CD4-positive, alpha-beta memory T cell (primary cell): ENCODE measurements around the gene RANGAP1. TPM values are rescaled to one million over a fixed set of nuclear protein-coding genes. Genes with fewer than 3 reads are reported as not detected.

Source experiments
- CTCF ChIA-PET: fragments of 350-600 bp; sonication (Branson Sonifier 250); formaldehyde crosslinking; loops from one replicate; lab custom pipeline; 2021; ENCODE audit warnings: inconsistent platforms; ENCODE audit not compliant: partially characterized antibody; lab: Charles Lee
- POLR2A ChIA-PET: fragments of 350-600 bp; sonication (Branson Sonifier 250); formaldehyde crosslinking; loops from one replicate; lab custom pipeline; 2021; ENCODE audit not compliant: partially characterized antibody; lab: Charles Lee
- DNase-seq, 5 donors: peaks; one replicate each; pipeline versions ENCODE4 v3.0.0 to v3.0.0-alpha.2; 2020 to 2022; ENCODE audit warnings: mixed read lengths in 1 of 5
- H3K27ac ChIP-seq: one replicate; pipeline ENCODE4 v1.7.0; 2013; ENCODE audit warnings: low read depth, low read length
- H3K27me3 ChIP-seq: 2 replicates; pipeline ENCODE4 v1.7.0; 2013; ENCODE audit warnings: mild to moderate bottlenecking, low read length, moderate library complexity; ENCODE audit not compliant: insufficient read depth
- H3K36me3 ChIP-seq: 2 replicates; pipeline ENCODE4 v1.7.0; 2013; ENCODE audit warnings: mild to moderate bottlenecking, low read length, moderate library complexity; ENCODE audit not compliant: insufficient read depth
- H3K4me1 ChIP-seq: 2 replicates; pipeline ENCODE4 v1.7.0; 2013; ENCODE audit warnings: mild to moderate bottlenecking, low read length, moderate library complexity; ENCODE audit not compliant: insufficient read depth
- H3K4me3 ChIP-seq, 2 donors: one replicate each; pipeline ENCODE4 v1.7.0; 2013; ENCODE audit warnings: low read length in 2 of 2, mild to moderate bottlenecking in 1 of 2
- H3K9me3 ChIP-seq, 2 donors: one replicate each; pipeline ENCODE4 v1.7.0; 2013; ENCODE audit warnings: low read length in 2 of 2, control low read depth in 1 of 2; ENCODE audit not compliant: control insufficient read depth in 1 of 2
- H3K27ac Mint-ChIP-seq, 7 donors: one replicate each; pipeline ENCODE4 v1.8.0; 2020 to 2021; ENCODE audit warnings: mixed read lengths in 7 of 7, mild to moderate bottlenecking in 6 of 7, inconsistent platforms in 3 of 7, moderate library complexity in 3 of 7
- H3K27me3 Mint-ChIP-seq, 2 donors: one replicate each; pipeline ENCODE4 v1.8.0; 2020 to 2021; ENCODE audit warnings: mixed read lengths in 2 of 2
- H3K36me3 Mint-ChIP-seq, 2 donors: one replicate each; pipeline ENCODE4 v1.8.0; 2020 to 2021; ENCODE audit warnings: mixed read lengths in 2 of 2, inconsistent platforms in 1 of 2, mild to moderate bottlenecking in 1 of 2
- H3K4me1 Mint-ChIP-seq, 4 donors: one replicate each; pipeline ENCODE4 v1.8.0; 2020 to 2021; ENCODE audit warnings: mixed read lengths in 4 of 4, mild to moderate bottlenecking in 1 of 4
- H3K4me3 Mint-ChIP-seq, 8 donors: one replicate each; pipeline ENCODE4 v1.8.0; 2020 to 2021; ENCODE audit warnings: mixed read lengths in 8 of 8, mild to moderate bottlenecking in 7 of 8, moderate library complexity in 6 of 8, inconsistent platforms in 3 of 8
- H3K9me3 Mint-ChIP-seq, 8 donors: one replicate each; pipeline ENCODE4 v1.8.0; 2020 to 2021; ENCODE audit warnings: mixed read lengths in 8 of 8, mild to moderate bottlenecking in 5 of 8, inconsistent platforms in 3 of 8, moderate library complexity in 1 of 8
- intact Hi-C: fragments of 100-400 bp; cut with micrococcal nuclease; formaldehyde crosslinking; loops from one replicate; pipeline ENCODE4 v1.15.1; 2023
- polyA plus RNA-seq, 2 donors: library from polyadenylated mRNA; unstranded; fragments of 300-500 nt; fragmentation: Illumina TruSeq; gene quantifications; one replicate each; pipeline ENCODE4 v1.2.3, GENCODE V29; 2021
- total RNA-seq, 2 experiments: library from RNA; stranded (reverse); gene quantifications; one replicate each; pipeline ENCODE4 v1.2.3, GENCODE V29; 2021

RANGAP1 gene, protein sequence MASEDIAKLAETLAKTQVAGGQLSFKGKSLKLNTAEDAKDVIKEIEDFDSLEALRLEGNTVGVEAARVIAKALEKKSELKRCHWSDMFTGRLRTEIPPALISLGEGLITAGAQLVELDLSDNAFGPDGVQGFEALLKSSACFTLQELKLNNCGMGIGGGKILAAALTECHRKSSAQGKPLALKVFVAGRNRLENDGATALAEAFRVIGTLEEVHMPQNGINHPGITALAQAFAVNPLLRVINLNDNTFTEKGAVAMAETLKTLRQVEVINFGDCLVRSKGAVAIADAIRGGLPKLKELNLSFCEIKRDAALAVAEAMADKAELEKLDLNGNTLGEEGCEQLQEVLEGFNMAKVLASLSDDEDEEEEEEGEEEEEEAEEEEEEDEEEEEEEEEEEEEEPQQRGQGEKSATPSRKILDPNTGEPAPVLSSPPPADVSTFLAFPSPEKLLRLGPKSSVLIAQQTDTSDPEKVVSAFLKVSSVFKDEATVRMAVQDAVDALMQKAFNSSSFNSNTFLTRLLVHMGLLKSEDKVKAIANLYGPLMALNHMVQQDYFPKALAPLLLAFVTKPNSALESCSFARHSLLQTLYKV
- total RNA-seq (10 to 100 TPM; 69.1 to 74.7 TPM), polyA plus RNA-seq (10 to 100 TPM; 12.7 to 32.3 TPM)

DNA sequence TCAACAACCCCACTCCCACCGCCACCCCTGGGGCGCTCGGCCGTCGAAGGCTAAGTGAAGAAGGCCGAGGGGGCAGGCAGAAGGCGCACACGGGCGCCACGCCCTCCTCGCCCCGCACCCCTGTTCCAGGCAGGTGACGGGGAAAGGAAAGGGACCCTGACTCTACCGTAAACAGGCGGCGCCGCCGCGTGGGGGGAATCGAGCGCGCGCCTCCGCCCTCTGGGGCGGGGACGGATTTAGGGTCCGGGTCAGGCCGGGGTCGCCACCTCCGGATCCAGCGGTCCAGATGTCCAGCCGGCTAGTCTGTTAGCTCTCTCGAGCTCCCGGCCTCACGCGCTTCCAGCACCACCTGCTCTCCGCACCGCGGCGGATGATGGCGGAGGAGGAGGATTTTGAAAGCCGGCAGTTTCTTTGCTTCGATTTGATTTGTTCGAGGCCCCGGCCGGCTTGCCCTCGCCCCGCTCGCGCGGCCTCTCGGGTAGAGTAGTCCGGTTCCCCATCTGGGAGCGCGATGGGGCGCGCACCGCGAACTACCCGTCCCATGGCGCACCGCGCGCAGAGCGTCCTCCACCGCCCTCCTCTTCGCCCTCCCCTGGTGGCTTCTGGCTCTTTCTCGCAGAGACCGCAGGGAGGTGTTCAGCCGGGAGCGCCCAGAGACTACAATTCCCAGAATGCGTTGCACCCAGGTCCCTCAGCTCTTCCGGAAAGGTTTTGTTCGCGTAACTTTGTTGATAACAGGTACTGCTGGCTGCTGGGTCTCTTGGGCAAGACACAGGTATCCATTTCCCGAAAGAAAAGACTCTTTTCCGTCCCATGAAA, at the start of gene RANGAP1:
Gene RANGAP1 (minus strand): TSS at position 368 of the 819 bp plus-strand sequence. CDS start 5,143 bp downstream, outside the sequence.
- H3K27me3 ChIP-seq = no peaks in the 10 kb centered on the region
- peak within 1 kb of the TSS; percentile 99 for H3K27ac ChIP-seq
- peak within 1 kb of the TSS; percentile 92 to 98 (median 96) for H3K4me3 Mint-ChIP-seq
- ChIA-PET CTCF (interaction anchor here (1.3 to 2.1 kb wide), 5 partner anchors 16 to 363 kb away, joined by 4 to 11 read pairs (median 5); partner anchors contain the start of genes TEF and ZC3H7B), POLR2A (interaction anchor here (0.6 to 5.2 kb wide), 30 partner anchors 10 to 1967 kb away, joined by 3 to 111 read pairs (median 6); partner anchors contain the start of genes ACO2, DESI1, EP300 and PHF5A)
- H3K4me3 ChIP-seq = peak within 1 kb of the TSS; percentile 82 to 94
- H3K36me3 ChIP-seq = peaks cover 24% of the 10 kb centered on the region
- intact Hi-C loops = loop anchor here (1.0 to 5.0 kb wide), 11 partner anchors 15 to 429 kb away; partner anchors contain the start of genes ACO2, DESI1, L3MBTL2 and PHF5A
- peaks cover 23% of the 10 kb centered on the region for H3K4me1 ChIP-seq
- H3K27ac Mint-ChIP-seq = peak within 1 kb of the TSS; percentile 96 to 99 (median 99)
- H3K27me3 Mint-ChIP-seq = no peaks in the 10 kb centered on the region
- DNase-seq = peak; percentile 98 to 99 (median 99)
- H3K4me1 Mint-ChIP-seq = peaks cover 16 to 50% (median 36%) of the 10 kb centered on the region in 4 donors
- no peaks in the 10 kb centered on the region for H3K9me3 Mint-ChIP-seq
- no peaks in the 10 kb centered on the region for H3K9me3 ChIP-seq
- H3K36me3 Mint-ChIP-seq = peaks cover 10 to 25% of the 10 kb centered on the region in 2 donors

DNA sequence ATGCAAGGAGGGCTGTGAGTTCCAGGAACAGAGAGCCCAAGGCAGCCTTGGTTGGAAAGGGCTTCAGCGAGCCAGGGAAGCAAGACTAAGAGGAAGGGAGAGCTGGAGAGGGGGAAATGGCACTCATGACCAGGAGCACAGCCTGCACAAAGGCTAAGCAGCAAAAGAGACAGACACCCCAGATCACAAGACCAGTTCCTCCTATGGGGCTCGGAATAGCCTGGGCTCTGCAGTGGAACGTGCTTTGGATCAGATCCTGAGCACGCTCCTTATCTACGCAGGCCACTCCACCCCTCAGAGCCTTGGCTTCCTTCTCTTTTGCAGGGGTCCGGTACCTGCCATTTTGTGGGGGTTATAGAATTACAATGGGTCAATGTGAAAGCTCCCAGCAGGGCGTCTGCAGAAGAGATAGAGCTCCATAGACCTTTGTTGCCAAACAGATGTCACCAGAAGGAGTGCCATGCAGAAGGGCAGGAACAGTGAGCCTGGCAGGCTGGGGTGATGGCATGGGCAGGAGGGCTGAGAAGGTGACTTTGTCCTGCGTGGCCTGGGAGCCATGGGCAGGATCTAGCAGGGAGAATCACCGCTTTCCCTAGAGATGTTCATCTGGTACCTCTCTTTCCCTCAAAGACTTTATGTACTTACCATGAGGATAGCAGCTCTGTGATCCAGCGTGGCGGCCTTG, 49.1 kb upstream of the RANGAP1 start:
- H3K27me3 ChIP-seq = no peaks in the 10 kb centered on the region
- H3K4me1 Mint-ChIP-seq = peaks cover 2 to 7% (median 6%) of the 10 kb centered on the region in 4 donors
- DNase-seq = no peak
- no peaks in the 10 kb centered on the region for H3K27me3 Mint-ChIP-seq
- peaks cover 15 to 48% of the 10 kb centered on the region in 2 donors for H3K36me3 Mint-ChIP-seq
- CTCF ChIA-PET = no interaction called here
- no peaks in the 10 kb centered on the region for H3K4me1 ChIP-seq
- intact Hi-C loops = no loop called here
- no peaks in the 10 kb centered on the region for H3K9me3 Mint-ChIP-seq
- H3K27ac Mint-ChIP-seq = peak overlapping the region in 3 of 7 donors; percentile 29 to 54 (median 51)
- no peak overlapping the region for H3K4me3 ChIP-seq
- peak overlapping the region in 1 of 8 donors; percentile 30 for H3K4me3 Mint-ChIP-seq
- H3K27ac ChIP-seq = no peak overlapping the region
- no peaks in the 10 kb centered on the region for H3K9me3 ChIP-seq
- H3K36me3 ChIP-seq = peaks cover 24% of the 10 kb centered on the region
- POLR2A ChIA-PET = no interaction called here

DNA sequence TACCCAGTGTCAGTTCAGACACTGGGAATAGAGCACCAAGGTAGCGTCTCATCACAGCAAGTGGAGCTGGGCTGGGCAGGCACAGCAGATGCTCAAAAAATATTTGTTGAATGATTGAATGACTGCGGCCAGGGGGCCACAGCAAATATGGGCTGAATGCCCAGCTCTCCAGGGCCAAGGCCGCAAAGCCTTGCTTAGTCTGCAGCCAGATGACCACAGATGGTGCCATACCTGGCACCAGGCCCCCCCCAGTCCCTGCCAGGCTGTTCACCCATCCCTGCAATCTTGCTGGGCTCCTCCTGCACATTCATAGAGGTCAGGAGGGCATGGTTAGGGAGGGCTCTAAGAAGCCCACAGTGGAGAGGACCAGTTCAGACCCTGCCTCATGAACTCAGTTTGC, 48.2 kb upstream of the RANGAP1 start:
- ChIA-PET CTCF (no interaction called here), POLR2A (no interaction called here)
- H3K27me3 ChIP-seq = no peaks in the 10 kb centered on the region
- Mint-ChIP-seq H3K27ac (peak overlapping the region in 1 of 7 donors; percentile 69), H3K4me1 (peaks cover 2 to 7% (median 6%) of the 10 kb centered on the region in 4 donors), H3K4me3 (no peak overlapping the region), H3K36me3 (peaks cover 15 to 46% of the 10 kb centered on the region in 2 donors), H3K9me3 (no peaks in the 10 kb centered on the region), H3K27me3 (no peaks in the 10 kb centered on the region)
- peaks cover 25% of the 10 kb centered on the region for H3K36me3 ChIP-seq
- H3K9me3 ChIP-seq = no peaks in the 10 kb centered on the region
- H3K4me3 ChIP-seq = no peak overlapping the region
- intact Hi-C loops = no loop called here
- no peak overlapping the region for H3K27ac ChIP-seq
- no peaks in the 10 kb centered on the region for H3K4me1 ChIP-seq
- no peak for DNase-seq

DNA sequence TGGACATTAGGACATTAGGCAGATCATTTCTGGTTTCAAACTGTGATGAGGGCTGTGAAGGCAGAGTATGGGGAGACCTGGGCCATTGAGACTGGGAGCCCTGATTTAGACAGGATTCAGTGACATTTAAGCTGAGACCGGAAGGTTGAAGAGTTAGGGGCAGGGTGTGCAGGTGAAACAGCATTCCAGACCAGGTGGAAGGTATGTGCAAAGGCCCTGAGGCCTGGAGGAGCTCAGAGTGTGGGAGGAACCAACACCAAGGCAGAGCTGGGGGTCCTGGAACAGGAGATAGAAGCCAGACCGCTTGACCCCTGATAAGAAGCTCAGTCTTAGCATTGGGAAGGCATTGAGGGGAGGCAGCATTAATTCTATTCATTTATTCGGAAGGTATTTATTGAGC, 47.8 kb upstream of the RANGAP1 start:
- no peaks in the 10 kb centered on the region for H3K9me3 Mint-ChIP-seq
- ChIA-PET POLR2A (no interaction called here), CTCF (no interaction called here)
- Histone ChIP-seq H3K27me3 (no peaks in the 10 kb centered on the region), H3K27ac (no peak overlapping the region), H3K4me3 (no peak overlapping the region), H3K9me3 (no peaks in the 10 kb centered on the region), H3K36me3 (peaks cover 25% of the 10 kb centered on the region), H3K4me1 (no peaks in the 10 kb centered on the region)
- H3K27ac Mint-ChIP-seq = peak overlapping the region in 1 of 7 donors; percentile 69
- H3K27me3 Mint-ChIP-seq = no peaks in the 10 kb centered on the region
- H3K4me1 Mint-ChIP-seq = peaks cover 2 to 7% (median 6%) of the 10 kb centered on the region in 4 donors
- peaks cover 15 to 42% of the 10 kb centered on the region in 2 donors for H3K36me3 Mint-ChIP-seq
- DNase-seq = no peak
- no peak overlapping the region for H3K4me3 Mint-ChIP-seq
- intact Hi-C loops = no loop called here

DNA sequence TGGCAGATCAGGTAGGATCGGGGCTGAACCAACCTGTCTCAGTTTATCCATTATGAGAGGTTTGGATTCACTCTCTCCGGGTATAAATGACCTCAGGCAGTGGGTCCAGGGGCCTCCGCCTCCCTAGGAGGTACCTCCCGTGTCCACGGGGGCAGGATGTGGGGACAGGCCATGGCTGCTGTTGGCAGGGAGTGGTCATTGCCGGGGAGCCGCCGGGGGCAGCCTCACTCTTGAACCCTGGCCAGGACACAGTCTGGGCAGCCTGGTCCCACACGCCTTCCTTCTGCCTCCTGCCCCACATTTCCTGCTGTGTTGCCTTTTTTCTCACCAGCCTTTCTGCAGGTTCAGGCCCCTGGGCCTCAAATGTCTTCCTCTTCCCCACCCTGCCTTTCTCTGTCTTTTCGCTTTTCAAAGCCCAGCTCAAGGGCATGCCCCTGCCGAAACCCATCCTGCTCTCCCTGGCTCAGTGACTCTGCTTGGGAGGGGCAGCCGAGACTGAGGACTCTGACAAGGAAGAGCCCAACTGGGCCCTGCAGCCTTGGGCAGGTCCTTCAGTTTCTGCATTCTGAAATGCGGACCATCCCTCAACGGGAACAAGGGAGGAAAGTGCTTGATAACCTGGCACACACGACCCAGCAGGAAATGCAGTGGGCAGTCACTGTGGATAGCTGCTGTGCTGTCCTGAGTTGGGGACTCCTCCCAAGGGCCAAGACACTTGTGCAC, 46.4 kb upstream of the RANGAP1 start:
- ChIA-PET CTCF (no interaction called here), POLR2A (no interaction called here)
- Histone ChIP-seq H3K27me3 (no peaks in the 10 kb centered on the region), H3K27ac (no peak overlapping the region), H3K9me3 (no peaks in the 10 kb centered on the region), H3K4me3 (no peak overlapping the region), H3K36me3 (peaks cover 31% of the 10 kb centered on the region), H3K4me1 (no peaks in the 10 kb centered on the region)
- H3K27me3 Mint-ChIP-seq = no peaks in the 10 kb centered on the region
- no peak overlapping the region for H3K4me3 Mint-ChIP-seq
- H3K9me3 Mint-ChIP-seq = no peaks in the 10 kb centered on the region
- no peak overlapping the region for H3K27ac Mint-ChIP-seq
- no peak for DNase-seq
- H3K36me3 Mint-ChIP-seq = peaks cover 21 to 51% of the 10 kb centered on the region in 2 donors
- intact Hi-C loops = no loop called here
- H3K4me1 Mint-ChIP-seq = peaks cover 2 to 7% (median 6%) of the 10 kb centered on the region in 4 donors

DNA sequence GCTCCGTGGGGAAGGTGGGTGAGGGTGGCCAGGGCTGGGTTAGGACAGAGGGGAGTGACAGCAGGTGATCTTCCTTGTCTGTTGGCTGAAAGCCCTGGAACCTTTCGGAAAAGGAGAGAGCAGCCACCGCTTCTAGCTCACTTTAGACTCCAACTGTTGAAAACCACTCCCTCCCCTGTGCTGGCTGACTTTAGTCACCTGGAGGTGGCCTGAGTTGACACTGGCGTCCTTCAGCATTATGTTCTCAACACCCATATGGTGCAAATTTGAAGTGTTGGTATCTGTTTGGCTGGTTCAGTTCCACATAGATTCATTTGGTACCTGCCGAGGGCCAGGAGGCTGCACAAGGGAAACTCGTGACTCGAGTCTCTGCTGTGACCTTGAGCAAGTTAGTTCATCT, 44.2 kb upstream of the RANGAP1 start:
- intact Hi-C loops = no loop called here
- Mint-ChIP-seq H3K4me1 (peaks cover 0 to 5% (median 2%) of the 10 kb centered on the region in 4 donors), H3K9me3 (no peaks in the 10 kb centered on the region), H3K36me3 (peaks cover 39 to 64% of the 10 kb centered on the region in 2 donors), H3K4me3 (no peak overlapping the region), H3K27ac (peak overlapping the region in 1 of 7 donors; percentile 18), H3K27me3 (no peaks in the 10 kb centered on the region)
- Histone ChIP-seq H3K9me3 (no peaks in the 10 kb centered on the region), H3K36me3 (peaks cover 43% of the 10 kb centered on the region), H3K27ac (no peak overlapping the region), H3K4me3 (no peak overlapping the region), H3K4me1 (no peaks in the 10 kb centered on the region), H3K27me3 (no peaks in the 10 kb centered on the region)
- ChIA-PET POLR2A (no interaction called here), CTCF (no interaction called here)
- peak in 1 of 5 donors; percentile 4 for DNase-seq
